DOHH2 (cell line): ENCODE measurements around the gene DOCK9.

Source experiments
- CTCF ChIP-seq: fragments of 200-600 bp; sonication (generic); IDR thresholded peaks from one replicate; pipeline ENCODE4 v1.5.1; 2014; ENCODE audit warnings: antibody characterized with exemption, mild to moderate bottlenecking, low read depth, low read length; ENCODE audit not compliant: poor library complexity, severe bottlenecking
- EZH2phosphoT487 ChIP-seq: fragments of 200-600 bp; sonication (generic); IDR thresholded peaks from 2 replicates; pipeline ENCODE4 v1.6.1; 2017; ENCODE audit warnings: borderline replicate concordance, mild to moderate bottlenecking, antibody characterized with exemption, low read length, moderate library complexity, mixed read lengths

- TF ChIP-seq CTCF (no peak), EZH2phosphoT487 (no peak)
These were observed 26.6 kb downstream of the DOCK9 start for GRCh38 chr13:98951266-98951665.
